Measurements from ENCODE around the gene TRIM7. TPM values are rescaled to one million over a fixed set of nuclear protein-coding genes. Genes with fewer than 3 reads are reported as not detected.

The TRIM7 gene
- total and polyA plus RNA-seq, 8 donors = 1.9 to 11.1 (median 3.1) TPM

DNA sequence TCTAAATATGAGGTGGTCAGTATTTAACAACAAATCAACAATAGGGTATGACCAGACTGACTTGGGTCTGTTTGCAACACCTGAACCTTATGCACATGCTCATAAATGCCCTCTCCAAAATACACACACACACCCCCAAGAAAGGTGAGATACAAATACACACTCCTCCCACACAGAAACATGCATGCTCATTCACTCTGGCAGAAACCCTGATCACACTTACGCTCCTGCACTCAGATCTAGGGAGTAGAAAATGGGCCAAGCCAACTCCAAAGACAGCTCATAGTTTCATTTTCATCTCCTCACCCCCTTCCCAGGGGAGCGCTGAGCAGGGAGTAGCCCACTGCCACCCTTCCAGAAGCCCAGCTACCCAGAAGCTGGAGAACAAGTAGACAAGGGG, 11.3 kb downstream of the TRIM7 start:
- FAIRE-seq = no peak
- DNase-seq = no peak
- WGBS, 2 donors = 95 to 97% methylated on average over 2 of the region's 2 CpGs
- Histone ChIP-seq H3K4me1 (peaks cover 3 to 7% (median 4%) of the 10 kb centered on the region in 3 donors), H3K4me3 (no peak overlapping the region), H3K27ac (no peak overlapping the region), H3K9me3 (no peaks in the 10 kb centered on the region), H3K27me3 (no peaks in the 10 kb centered on the region), H3K36me3 (no peaks in the 10 kb centered on the region)
- intact Hi-C loops (cut with DNase I) = no loop called here
- no peak for TF ChIP-seq CTCF (IDR thresholded peaks at IDR 0.05)
- no peak for ATAC-seq

GRCh38 chr5:181192337-181193046, 12.5 kb downstream of the TRIM7 start:
- H3K36me3 ChIP-seq = no peaks in the 10 kb centered on the region
- peak overlapping the region; percentile 69 to 85 (median 84) for H3K4me3 ChIP-seq
- intact Hi-C loops (cut with DNase I) = no loop called here
- no peaks in the 10 kb centered on the region for H3K9me3 ChIP-seq
- peak overlapping the region in 3 of 4 donors; percentile 78 to 91 (median 88) for H3K27ac ChIP-seq
- no peak for TF ChIP-seq CTCF (IDR thresholded peaks at IDR 0.05)
- peaks cover 3 to 7% (median 7%) of the 10 kb centered on the region in 3 donors for H3K4me1 ChIP-seq
- DNase-seq (peak in 1 of 6 donors; percentile 51), ATAC-seq (no peak), FAIRE-seq (no peak)
- 53% methylated on average over 12 of the region's 12 CpGs for WGBS, 2 donors
- no peaks in the 10 kb centered on the region for H3K27me3 ChIP-seq

DNA sequence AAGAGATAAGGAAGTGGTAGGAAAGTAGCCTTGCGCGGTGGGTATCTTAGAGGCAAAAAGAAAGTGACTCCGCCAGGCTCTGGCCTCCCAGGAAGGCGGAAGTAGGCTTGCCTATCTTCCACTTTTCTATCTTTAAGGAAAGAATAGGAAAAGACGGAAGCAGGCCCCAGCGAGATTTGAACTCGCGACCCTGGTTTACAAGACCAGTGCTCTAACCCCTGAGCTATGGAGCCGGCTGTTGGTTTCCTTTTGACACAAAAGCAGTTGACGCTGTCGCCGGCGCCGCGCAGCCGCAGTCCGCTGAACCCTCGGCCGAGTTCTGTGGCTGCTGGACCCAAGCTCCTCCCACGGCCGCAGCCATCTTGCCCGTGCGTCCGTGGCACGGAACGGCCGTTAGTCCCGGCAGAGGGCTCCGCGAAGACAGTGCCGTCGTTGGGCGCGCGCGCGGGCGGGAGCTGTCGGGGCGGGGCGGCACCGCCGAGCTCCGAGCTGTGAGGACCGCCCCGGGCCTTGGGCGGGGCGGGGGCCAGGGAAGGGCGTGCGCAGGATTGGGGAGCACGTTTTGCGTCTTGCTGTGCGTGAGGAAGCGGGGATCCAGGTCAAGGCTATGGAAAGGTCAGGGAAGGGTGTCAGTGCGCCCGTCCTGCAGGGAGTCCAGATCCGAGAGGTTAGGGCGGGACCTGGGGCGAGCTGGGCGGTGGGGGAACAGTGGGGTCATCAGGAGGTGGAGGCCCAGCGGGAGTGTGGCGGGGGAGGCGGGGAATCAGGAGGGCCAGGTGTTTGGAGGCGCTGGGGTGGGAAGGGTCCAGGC, 13.3 kb downstream of the TRIM7 start:
- Histone ChIP-seq H3K27ac (peak overlapping the region; percentile 73 to 91 (median 83)), H3K4me3 (peak overlapping the region; percentile 69 to 85 (median 84)), H3K4me1 (peaks cover 3 to 7% (median 7%) of the 10 kb centered on the region in 3 donors), H3K27me3 (no peaks in the 10 kb centered on the region), H3K9me3 (no peaks in the 10 kb centered on the region), H3K36me3 (no peaks in the 10 kb centered on the region)
- DNase-seq (peak; percentile 90 to 99 (median 96)), FAIRE-seq (no peak), ATAC-seq (peak; percentile 61 to 76 (median 68))
- intact Hi-C loops (cut with DNase I) = no loop called here
- no peak for TF ChIP-seq CTCF (IDR thresholded peaks at IDR 0.05)
- 0 to 1% methylated on average over 59 to 64 of the region's 64 CpGs for WGBS, 2 donors

DNA sequence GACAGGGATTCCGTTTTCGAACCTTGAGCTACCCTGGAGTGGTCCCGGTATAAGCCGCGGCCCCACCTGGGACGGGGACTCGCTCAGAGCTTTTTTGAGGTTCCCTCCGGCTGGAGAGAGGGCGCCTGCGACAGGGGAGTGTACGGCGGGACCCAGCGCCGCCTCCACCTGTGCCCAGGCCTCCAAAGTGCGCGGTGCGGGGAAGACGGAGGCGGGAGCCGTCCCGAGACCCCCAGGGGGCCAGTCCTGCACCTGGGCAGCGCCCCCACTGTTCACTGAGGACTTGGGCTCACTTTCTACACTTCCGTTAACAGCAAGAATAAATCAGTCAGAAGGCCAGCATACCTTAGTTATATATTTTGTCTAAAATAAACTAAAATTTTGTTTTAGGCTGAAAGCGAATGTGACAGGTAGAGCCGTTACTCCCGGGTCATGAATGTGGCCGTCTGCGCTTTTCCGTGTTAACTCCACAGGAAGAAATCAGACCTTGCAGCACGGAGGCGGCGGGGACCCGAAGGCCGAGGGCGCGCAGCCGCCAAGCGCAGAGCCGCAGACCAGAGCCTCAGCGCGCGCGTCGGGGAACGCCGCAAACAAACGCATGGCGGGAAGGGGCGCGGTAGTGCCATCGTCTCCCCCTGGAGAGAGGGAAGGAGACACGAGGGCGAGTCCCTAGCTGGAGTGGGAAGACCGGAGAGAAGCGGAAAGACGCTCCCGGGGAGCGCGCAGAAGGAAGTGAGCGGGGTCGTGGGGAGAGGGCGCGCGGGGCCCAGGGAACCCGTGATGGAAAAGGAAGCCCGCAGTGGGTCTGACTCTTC, 14.1 kb downstream of the TRIM7 start:
- WGBS, 2 donors = 0 to 1% methylated on average over 66 of the region's 66 CpGs
- H3K27me3 ChIP-seq = no peaks in the 10 kb centered on the region
- peak in 4 of 6 donors; percentile 53 to 78 (median 60) for DNase-seq

More for the DNA sequence above, 14.1 kb downstream of the TRIM7 start:
- TF ChIP-seq CTCF (IDR thresholded peaks at IDR 0.05) = no peak
- H3K27ac ChIP-seq = peak overlapping the region; percentile 29 to 91 (median 80)
- FAIRE-seq = no peak
- no peaks in the 10 kb centered on the region for H3K36me3 ChIP-seq
- no peaks in the 10 kb centered on the region for H3K9me3 ChIP-seq
- peaks cover 3 to 7% (median 7%) of the 10 kb centered on the region in 3 donors for H3K4me1 ChIP-seq
- H3K4me3 ChIP-seq = peak overlapping the region; percentile 56 to 85 (median 77)
- intact Hi-C loops (cut with DNase I) = no loop called here
- ATAC-seq = peak; percentile 7 to 31 (median 28)
